NCI-H128 (cell line): ENCODE data around the gene DDX42.

Experiments
- DNase-seq: peaks from one replicate; lab custom pipeline; 2025; ENCODE audit not compliant: unreplicated experiment; lab: John Stamatoyannopoulos, UW

The DDX42 gene

DNA sequence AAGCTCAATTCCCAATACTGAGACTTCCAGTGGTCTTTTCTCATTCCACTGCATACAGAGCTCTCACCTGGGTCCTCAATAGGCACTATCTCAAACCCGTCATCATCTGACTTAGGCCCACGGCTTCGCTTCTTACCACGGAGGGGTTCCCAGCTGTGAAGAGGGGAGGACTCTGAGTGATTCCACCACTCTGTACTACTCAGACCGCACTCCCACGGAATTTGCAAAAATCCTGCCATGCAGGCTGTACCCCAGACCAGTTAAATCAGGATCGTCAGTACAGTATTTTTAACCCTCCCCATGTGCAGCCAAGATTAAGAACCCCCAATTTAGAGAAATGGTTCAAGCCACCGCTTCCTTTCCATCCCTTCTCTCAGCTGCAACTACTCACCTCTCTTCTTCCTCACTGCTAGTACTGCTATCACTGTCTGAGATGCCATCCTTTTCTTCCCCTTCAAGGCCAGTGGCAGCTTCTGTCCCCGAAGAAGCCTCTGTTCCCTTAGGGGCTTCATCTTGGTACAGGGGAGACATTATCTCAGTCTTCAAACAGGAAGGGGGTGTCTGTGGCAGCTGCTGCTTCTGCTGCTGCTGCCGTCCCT lies 47.1 kb downstream of the DDX42 start:
- DNase-seq: no peak

DNA sequence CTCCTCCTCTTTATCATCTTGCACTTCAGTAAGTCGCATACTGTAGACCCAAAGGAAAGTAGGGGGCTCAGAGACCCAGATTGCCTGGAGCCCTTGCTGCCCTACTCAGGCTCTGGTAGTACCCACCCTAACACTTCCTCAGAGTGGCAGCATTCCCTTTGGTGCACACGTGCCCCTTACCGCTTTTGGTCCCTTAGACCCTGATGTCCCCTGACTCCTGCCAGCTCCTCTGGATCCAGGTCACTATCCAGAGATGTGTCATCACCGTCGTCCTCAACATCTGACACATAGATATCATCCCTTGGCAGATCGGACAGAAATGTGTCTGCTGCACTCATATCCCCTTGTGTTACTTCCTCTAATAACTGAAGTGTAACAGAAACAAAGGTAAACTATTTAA lies 47.8 kb downstream of the DDX42 start:
- DNase-seq: no peak

DNA sequence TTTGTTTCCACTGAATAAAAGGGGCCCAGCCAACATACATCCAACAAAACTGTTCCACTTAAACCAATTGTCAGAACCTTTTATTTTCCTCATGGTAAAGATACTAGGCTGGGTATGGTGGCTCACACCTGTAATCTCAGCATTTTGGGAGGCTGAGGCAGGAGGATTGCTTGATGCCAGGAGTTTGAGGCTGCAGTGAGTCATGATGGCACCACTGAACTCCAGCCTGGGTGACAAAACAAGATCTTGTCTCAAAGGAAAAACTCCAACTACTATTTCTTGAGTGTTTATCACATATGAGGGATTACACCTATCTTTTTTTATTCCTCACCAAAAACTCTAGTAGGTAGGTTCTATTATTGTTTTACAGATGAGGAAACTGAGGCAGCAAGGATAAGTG lies 48.6 kb downstream of the DDX42 start:
- DNase-seq: no peak

DNA sequence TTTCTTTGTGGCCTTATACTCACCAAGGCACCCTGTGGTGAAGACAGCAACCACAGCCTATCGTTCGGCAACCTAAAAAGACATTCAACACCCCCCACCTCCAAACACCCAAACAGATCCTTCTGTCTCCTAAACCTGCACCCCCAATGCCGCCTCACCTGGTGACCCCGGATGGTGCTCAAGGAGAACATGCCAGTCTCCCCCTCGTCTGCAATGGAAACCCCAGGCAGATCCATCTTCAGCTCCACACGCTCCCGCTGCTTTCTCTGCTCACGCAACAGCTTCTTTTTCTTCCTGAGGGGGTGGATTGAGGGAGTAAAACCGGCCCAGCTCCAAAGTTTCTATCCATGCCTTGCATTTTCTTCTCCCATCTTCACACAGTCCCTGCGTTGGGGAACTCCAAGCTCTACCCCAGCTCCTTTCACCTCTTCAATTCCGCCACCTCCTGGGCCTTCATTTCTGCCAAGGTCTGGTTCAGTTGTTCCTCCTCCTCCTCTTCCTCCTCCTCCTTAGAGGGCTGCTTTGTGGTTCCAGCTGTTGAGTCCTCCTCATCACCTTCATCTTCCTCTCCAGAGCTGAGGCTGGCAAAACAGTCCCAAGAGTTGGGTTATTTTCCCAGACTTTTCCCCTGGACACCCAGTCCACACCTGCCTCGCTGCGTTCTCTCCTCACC lies 49.8 kb downstream of the DDX42 start:
- no peak for DNase-seq

DNA sequence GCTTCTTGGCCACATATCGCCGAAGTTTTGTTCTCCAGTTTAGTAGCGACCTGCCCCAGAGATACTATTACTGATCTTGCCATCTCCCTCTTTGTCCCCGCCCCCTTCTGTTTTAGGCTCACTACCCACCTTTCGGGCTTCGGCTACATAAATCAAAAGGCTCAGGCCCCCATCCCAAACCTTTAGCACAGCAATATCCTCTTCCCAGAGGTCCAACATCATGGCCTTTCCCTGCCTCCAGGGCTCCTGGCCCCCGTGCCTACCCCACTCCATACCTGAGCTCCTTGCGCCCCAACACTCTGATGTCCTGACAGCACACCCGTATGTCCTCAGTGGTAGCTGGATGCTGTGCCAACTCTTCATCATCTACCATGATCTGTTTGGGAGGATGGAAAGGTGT lies 50.4 kb downstream of the DDX42 start:
- DNase-seq: no peak

DNA sequence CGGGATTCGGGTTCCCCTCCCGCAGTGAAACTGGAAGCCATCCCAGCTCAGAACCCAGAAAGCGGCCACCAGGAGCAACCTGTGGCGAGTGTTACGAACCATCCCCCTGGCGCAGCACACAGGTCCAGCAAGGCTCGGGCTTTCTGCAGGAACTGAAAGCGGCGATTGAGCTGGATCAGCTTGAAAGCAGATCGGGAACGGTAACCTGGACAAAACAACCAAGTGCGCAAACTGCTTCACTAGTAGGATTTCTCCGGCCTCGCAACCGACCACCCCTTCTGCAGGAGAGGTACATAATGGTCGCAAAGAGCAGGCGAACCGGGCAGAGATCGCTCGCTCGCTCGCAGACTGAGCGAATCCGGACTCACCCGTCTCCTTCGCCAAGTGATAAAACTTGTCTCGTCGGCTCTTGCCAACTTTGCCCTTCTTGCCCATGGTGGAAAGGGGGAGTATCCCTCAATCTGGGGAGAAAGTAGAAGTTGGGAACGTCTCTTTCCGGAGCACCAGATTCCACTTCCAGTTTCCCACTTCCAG lies 52.6 kb downstream of the DDX42 start:
- no peak for DNase-seq

DNA sequence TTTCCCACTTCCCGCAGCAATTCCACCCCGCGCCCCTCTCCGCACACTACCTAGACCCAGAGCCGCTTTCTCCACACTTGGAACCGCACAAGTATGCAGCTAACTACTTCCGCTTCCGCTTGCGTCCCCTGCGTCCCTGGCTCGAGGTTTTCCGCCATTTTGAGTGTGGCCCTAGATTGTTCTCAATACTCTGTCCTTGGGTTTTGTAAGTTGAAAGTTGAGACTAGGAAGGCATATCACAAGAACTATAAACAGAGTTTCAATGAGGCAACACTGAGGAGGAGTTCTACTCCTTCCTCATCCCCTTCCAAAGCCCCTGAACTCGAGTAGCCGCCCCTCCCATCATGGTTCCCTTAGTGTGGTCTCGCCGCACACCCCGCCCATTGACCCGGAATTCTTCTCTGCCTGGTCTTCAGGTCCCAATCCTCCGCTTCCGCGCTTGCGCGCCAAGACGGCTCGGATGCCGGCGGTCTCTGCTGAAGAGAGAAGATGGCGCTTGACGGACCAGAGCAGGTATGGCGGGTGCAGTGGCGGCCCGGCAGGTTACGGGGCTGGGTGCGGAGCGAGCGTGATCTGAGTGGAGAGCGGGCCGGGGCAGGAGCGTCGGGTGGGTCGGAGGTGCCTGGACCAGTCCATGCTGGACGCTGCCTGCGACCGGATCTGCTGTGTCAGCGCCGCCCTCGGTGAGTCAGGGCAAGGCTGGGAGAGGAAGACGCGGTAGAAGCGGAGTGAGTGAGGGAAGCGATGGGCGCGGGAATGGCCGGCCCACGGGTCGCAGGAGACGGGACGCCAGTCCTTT lies 53.2 kb downstream of the DDX42 start, which contains the start of the genes FTSJ3 and PSMC5:
FTSJ3 (minus strand) TSS at position 662 of the 799 bp plus-strand sequence. CDS start 761 bp downstream, outside the sequence.
PSMC5 (plus strand) TSS at position 430 of the 799 bp plus-strand sequence; CDS start at position 490, 60 bp downstream.
- peak; percentile 64 for DNase-seq

DNA sequence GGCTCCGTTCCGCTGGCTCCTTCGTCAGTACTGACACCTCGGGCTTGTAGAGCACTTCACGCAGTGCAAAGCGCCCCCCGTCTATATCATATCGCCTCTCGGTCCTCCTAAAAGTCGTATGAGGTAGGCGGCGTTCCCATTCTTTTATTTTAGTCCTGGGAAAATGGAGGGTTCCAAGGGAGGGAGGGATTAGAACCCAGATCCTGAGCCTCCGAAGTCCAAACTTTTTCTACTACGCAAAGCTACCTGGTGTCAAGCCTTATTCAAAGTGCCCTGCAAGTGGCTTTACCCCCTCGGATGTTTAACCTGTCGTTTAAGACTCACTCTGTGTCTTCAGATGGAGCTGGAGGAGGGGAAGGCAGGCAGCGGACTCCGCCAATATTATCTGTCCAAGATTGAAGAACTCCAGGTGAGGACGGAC lies 53.8 kb downstream of the DDX42 start:
- no peak for DNase-seq

DNA sequence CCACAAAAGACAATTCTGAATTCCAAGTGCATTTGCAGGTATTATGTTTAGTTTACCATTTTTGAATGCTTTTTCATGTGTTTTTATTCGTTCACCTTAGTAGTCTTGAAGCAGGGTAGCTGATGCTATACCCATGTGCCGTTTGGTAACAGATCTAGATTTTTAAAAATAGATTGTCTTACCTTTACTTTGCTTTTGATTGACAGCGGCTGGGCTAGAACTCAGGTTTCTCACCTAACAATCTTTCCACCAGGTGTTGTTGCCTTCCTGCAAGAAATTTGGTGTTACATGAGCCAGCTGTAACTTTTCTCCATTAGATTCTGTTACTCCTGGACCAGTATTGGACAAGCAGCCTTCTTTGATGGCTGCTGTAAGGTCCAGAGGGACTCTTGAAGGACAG lies 55.0 kb downstream of the DDX42 start:
- no peak for DNase-seq

DNA sequence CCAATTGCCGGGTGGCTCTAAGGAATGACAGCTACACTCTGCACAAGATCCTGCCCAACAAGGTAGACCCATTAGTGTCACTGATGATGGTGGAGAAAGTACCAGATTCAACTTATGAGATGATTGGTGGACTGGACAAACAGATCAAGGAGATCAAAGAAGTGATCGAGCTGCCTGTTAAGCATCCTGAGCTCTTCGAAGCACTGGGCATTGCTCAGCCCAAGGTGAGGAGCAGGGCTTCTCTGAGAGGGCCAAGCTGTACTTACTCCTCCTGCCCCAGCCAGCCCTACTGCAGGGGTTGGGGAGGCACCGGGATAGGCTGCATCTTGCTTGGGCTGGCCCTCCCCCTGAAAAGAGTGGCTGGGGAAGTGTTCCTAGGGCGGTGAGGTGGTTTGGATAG lies 56.3 kb downstream of the DDX42 start:
- no peak for DNase-seq

DNA sequence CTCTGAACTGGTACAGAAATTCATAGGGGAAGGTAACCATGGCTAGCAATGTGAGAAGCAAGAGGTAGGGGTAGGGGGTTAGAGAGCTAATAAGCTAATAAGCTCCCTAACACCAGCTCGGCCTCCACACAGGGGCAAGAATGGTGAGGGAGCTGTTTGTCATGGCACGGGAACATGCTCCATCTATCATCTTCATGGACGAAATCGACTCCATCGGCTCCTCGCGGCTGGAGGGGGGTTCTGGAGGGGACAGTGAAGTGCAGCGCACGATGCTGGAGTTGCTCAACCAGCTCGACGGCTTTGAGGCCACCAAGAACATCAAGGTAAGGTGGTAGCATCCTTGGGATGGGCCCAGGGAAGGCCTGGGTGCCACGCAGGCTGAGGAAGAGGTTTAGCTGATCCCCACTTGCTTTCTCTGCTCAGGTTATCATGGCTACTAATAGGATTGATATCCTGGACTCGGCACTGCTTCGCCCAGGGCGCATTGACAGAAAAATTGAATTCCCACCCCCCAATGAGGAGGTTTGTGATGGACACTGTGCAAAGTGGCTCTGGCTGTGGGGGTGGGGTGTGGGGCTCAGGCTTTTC lies 57.0 kb downstream of the DDX42 start:
- DNase-seq: no peak

DNA sequence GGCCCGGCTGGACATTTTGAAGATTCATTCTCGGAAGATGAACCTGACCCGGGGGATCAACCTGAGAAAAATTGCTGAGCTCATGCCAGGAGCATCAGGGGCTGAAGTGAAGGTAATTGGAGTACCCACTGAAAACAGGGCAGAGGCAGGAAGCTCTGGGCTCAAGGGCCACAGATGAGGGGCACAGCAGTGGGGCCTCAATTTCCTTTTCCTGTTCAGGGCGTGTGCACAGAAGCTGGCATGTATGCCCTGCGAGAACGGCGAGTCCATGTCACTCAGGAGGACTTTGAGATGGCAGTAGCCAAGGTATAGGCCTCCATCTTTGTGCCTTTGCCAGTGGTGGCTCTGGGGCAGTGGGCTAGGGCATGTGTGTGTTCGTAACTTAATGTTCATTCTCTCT lies 57.5 kb downstream of the DDX42 start:
- DNase-seq: no peak

DNA sequence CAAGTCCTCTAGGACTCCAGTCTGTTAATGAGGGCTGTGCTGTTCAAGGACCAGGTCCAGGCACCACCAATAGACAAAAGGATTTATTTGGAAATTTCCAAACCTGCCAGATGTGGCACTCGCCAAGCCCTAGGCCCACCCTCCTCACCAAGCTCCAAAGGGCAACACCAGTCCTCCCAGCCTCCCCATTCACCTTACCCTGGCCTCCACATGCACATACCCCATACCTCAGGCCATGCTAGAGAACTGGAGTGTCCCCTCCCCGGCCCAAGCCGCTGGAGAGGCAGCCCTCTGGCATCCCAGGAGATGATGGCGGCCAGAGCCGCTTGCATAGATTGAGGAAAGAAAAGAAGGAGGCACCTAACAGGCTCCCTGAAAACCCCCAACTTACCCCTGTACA lies 58.0 kb downstream of the DDX42 start:
- no peak for DNase-seq

DNA sequence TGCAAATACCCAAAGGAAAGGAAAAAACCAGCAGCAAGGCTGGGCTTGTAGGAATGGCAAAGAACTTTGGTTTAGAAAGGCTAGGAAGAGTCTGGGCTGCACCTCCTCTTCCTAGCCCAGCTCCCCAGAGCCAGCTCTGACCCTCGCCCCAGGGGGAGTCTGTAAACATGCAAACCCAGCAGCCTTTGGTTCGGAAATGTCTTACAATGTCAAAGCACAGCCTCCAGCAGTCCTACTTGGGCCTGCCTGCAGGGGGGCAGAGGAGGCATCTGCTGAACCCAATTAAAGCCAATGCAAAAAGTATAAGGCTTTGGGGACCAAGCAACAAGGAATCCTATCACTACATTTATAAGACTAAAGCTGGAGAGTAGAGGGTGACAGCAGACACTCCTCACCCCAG lies 58.5 kb downstream of the DDX42 start:
- DNase-seq: no peak

DNA sequence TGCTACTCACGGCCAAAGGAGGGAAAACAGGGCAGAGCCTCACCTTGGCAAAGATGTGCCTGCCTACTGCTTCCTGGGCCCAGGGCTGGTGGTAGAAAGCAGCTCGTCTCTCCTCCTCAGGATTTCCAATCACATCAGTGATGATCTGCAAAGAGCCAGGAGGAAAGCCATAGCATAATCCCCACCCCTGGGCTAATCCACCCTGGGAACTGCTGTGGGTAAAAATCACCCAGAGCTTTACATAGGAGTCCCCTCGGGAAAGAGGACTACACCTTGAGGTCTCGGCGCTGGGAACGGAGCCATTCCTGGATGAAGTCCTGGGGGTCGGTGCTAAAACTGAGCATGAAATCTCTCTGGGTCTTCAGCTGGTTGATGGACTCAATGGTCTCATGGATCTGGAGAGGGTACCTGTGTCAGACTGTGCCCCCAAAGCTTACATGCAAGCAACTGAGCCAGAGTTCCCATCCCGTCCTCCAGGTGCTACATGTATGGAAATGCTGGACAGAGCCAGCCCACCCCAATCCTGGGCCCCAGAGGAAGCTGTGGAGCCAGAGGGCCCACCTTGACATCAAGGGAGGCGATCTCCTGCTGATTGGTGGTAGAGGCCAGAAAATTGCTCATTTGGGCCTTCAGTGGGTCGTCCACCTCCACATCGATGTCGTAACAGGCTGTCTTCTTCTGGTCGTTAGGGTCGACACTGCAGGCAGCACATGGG lies 59.2 kb downstream of the DDX42 start:
- no peak for DNase-seq

DNA sequence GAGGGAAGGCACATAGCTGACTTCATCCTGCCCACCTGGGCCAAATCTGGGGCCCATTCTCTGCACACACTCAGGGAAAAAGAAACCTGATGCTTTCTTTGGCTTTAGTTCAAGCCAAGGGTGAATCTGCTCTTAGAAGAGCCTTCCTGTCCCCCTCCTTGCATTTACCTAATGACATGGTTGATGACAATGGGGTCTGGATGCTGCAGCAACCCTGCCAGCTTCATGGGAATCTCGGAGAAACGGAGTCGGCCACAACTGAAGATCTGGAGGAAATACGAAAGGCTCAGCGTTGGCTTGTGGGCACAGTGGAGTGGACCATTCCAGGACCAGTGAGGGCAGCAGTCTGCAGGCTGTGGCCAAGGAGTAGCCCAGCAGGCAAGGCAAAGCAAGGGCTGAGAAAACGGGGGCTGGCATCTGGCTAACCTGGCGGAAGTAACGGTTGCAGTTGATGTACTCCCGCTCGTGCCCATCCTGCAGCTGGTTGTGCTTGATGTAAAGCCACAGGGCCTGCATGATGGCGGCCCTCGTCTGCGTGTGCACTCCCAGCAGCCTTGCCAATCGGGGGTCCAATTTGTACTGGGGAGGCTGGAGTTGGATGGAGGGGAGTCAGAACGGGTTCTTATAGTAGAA lies 59.9 kb downstream of the DDX42 start:
- no peak for DNase-seq

DNA sequence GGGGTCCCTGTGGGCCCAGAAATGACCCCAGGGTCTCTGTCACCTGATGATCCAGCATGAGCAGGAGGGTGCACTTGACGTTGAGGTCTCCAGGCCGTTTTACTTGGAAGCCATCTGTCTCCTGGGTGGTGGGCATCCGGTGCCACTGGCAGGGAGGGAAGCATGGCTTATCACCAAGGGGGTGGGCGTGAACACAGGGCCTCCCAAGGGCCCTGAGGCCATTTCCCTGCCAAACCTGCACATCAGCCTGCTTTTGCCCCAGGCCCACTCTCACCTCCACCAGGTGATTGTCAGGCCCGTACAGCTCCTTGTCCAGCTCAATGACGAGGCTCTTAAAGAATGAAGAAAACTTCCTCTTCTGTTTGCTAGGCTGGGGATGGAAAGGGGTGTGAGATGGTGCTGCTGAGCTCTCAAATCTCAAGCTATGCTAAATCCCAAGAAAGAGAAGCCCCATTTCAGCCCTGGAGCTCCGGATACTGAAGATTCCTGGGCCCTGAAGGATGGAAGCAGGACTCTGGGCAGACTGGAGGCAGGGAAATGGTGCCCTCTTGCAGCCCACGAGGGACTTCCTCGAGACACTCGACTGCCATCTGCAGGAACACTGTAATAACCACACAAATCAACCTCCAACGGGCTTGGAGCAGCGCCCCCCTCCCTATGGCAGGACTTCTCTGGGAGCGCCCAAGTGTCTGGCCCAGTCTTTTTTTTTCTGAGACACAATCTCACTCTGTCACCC lies 60.6 kb downstream of the DDX42 start:
- peak; percentile 15 for DNase-seq

DNA sequence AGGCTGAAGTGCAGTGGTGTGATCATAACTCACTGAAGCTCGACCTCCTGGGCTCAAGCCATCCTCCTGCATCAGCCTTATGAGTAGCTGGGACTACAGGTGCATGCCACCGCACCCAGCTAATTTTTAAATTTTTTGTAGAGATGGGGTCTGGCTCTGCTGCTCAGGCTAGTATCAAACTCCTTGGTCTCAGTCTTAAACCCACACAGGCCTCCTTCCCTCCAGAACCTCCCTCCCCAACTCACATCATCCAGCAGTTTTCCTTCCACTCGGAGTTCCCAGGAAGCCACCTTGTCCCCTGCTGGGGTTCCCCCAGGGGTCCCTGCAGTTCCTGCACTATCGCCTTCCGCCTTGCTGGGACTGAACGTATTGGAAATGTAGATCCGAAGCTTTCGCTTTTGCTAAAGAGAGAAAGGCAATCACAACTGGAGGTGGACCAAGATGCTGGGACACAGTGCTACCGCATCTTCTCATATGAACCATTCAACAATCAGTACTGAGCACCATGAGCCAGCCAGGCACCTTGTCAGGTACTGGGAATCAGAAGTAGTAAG lies 61.3 kb downstream of the DDX42 start:
- no peak for DNase-seq

DNA sequence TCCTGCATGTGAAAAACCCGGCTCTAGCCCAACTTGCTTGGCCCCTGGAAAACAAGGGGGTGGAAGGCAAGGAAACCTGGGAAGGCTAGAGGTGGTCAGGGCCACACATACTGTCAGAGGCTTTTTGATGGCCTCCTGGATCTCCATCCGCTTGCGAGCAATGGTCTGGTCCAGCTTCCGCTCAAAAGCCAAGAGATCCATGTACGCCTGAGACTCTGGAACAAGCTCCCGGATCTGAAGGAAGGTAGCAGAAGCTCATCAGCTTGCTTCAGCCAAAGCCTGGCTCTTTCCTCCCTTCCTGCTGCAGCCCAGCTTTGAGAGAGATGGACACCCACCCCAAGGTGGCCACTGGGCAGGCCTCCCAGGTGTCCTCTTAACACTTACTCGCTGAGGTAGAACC lies 62.8 kb downstream of the DDX42 start:
- no peak for DNase-seq
